Aorta (tissue), 5 donors: Measurements from ENCODE around the gene ATP1B3. TPM values are rescaled to one million over a fixed set of nuclear protein-coding genes. Genes with fewer than 3 reads are reported as not detected.

Experiments used
- ATAC-seq: fragments of 200-7000 bp; cut with Tn5 transposase; one replicate; pipeline ENCODE4 v1.9.1; 2022; ENCODE audit warnings: moderate library complexity; ENCODE audit not compliant: low FRiP score
- DNase-seq, 2 donors: peaks; one replicate each; pipeline ENCODE4 v3.0.0-alpha.2; 2020
- H3K27ac ChIP-seq, 2 donors: one replicate each; pipeline ENCODE4 v1.5.1; 2013; ENCODE audit warnings: low read length in 2 of 2, mild to moderate bottlenecking in 2 of 2, moderate library complexity in 2 of 2, control low read depth in 1 of 2, inconsistent platforms in 1 of 2, low read depth in 1 of 2
- H3K27me3 ChIP-seq, 2 donors: one replicate each; pipeline ENCODE4 v1.6.1; 2013; ENCODE audit warnings: control low read depth in 1 of 2, low read length in 1 of 2, mild to moderate bottlenecking in 1 of 2, moderate library complexity in 1 of 2; ENCODE audit not compliant: insufficient read depth in 2 of 2, control insufficient read depth in 1 of 2
- H3K36me3 ChIP-seq, 2 donors: one replicate each; pipeline ENCODE4 v1.6.1; 2013; ENCODE audit warnings: control low read depth in 1 of 2, low read length in 1 of 2, mild to moderate bottlenecking in 1 of 2; ENCODE audit not compliant: insufficient read depth in 2 of 2, control insufficient read depth in 1 of 2
- H3K4me1 ChIP-seq, 2 donors: one replicate each; pipeline ENCODE4 v1.6.1; 2013; ENCODE audit warnings: low read length in 2 of 2, control low read depth in 1 of 2, mild to moderate bottlenecking in 1 of 2, moderate library complexity in 1 of 2; ENCODE audit not compliant: insufficient read depth in 2 of 2, control insufficient read depth in 1 of 2
- H3K4me3 ChIP-seq, 2 donors: one replicate each; pipeline ENCODE4 v1.5.1; 2013; ENCODE audit warnings: low read length in 2 of 2, control low read depth in 1 of 2, mild to moderate bottlenecking in 1 of 2
- H3K9me3 ChIP-seq: one replicate; pipeline ENCODE4 v1.6.1; 2013; ENCODE audit warnings: mild to moderate bottlenecking, low read length; ENCODE audit not compliant: control insufficient read depth
- WGBS, 2 donors: extraction: QIAGEN DNeasy Blood & Tissue Kit; methylation state at CpG; one replicate each; pipeline ENCODE4 v1.1.7; 2013; 5-methylcytosine and 5-hydroxymethylcytosine counted together
- intact Hi-C, 2 donors: fragments of 100-400 bp; cut with DNase I; formaldehyde crosslinking; loops; one replicate each; pipeline versions ENCODE4 v1.14.2 to v1.15.0; 2022
- polyA plus RNA-seq, 2 donors: library from polyadenylated mRNA; stranded (reverse); fragments of 200-250 nt; gene quantifications; one replicate each; pipeline ENCODE4 v1.2.3, GENCODE V29; 2013
- total RNA-seq, 2 donors: library from RNA; stranded (reverse); fragmentation: NEBNext Ultra II Directional; extraction: Animal tissue kit (Norgen Biotek cat#: 25700); gene quantifications; one replicate each; pipeline ENCODE4 v1.2.1, GENCODE V29; 2021
- donor health status: healthy with polysubstance abuse.
- donor health status: Bipolar disorder and iron deficiency.
- donor health status: DM: no; HTN: no; CAD: no.
- donor health status: DM: no; HTN: no; CAD: no.
- donor health status: DM: yes; HTN: yes; CAD: no.

The ATP1B3 gene
- total and polyA plus RNA-seq, 4 donors, result 94.9 to 142 (median 127) TPM

DNA sequence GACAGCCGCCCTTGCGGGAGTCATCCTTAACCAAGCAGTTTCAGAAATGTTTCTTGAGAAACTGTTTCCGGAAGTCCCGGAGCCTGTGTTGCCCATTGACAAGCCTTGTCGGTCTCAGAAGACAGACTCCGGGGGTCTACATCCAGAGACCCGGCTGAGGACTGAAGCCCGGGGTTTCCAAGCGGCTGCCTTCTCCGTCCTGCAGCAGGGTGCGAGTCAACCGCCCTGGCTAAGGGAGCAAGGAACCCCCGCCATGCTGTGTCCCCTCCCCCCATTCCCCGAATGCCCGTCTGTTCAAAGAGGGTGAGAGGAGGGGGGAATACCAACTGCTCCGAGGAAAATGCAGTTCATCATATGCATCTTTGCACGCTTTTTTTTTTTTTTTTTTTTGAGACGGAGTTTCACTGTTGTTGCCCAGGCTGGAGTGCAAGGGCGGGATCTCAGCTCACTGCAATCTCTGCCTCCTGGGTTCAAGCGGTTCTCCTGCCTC is 61.6 kb downstream of the ATP1B3 start:
- intact Hi-C loops, result no loop called here
- WGBS, 2 donors, result 88 to 89% methylated on average over 18 to 20 of the region's 20 CpGs
- Histone ChIP-seq H3K36me3 (no peaks in the 10 kb centered on the region), H3K4me3 (no peak overlapping the region), H3K27ac (no peak overlapping the region), H3K4me1 (no peaks in the 10 kb centered on the region), H3K9me3 (no peaks in the 10 kb centered on the region), H3K27me3 (no peaks in the 10 kb centered on the region)
- peak in 1 of 2 donors; percentile 19 for DNase-seq
- no peak for ATAC-seq

DNA sequence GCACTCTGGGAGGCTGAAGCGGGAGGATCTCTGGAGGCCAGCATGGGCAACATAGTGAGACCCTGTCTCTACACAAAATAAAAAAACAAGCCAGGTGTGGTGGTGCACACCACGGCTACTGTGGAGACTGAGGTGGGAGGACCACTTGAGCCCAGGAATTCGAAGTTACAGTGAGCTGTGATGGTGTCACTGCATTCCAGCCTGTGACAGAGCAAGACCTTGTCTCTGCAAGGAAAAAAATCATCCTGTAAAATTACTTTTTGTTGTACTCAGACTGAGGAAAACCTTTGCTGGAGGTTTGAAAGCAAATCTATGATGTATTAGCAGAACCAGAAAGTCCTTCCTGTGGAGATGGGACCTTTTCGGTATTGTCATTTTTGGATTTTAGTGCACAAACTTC is 63.3 kb downstream of the ATP1B3 start:
- DNase-seq, result peak in 1 of 2 donors; percentile 10
- Histone ChIP-seq H3K4me3 (no peak overlapping the region), H3K36me3 (no peaks in the 10 kb centered on the region), H3K27me3 (no peaks in the 10 kb centered on the region), H3K27ac (no peak overlapping the region), H3K4me1 (no peaks in the 10 kb centered on the region), H3K9me3 (no peaks in the 10 kb centered on the region)
- 85 to 89% methylated on average over 4 of the region's 4 CpGs for WGBS, 2 donors
- ATAC-seq, result peak; percentile 41
- intact Hi-C loops, result no loop called here

DNA sequence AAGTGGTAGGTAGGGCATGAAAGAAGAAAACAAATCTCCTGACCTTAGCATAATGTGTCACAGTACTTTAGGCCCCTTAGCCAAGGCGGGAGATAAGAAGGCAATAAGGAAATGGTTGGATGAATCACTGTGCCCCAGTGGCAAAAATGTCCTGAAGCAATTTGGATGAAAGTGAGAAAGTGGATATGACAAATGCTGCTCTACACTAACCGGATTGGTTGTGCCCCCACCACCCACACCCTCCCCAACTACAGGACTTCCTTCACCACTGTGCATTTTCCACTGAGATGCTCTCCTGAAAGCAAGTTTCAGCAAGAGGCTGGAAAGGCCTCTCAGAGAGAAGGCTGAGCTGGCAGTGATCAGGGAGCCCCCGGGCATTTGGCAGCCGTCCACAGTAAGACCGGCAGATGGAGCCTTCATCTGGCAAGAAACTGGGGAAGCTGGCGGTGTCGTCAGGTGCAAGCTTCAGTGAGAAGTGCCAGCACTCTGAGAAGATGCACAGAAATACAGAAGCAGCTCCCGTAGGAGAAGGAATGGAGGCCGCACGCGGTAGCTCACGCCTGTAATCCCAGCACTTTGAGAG is 63.8 kb downstream of the ATP1B3 start:
- DNase-seq (peak in 1 of 2 donors; percentile 56), ATAC-seq (no peak)
- no peaks in the 10 kb centered on the region for H3K27me3 ChIP-seq
- no peak overlapping the region for H3K4me3 ChIP-seq
- H3K36me3 ChIP-seq, result no peaks in the 10 kb centered on the region
- H3K27ac ChIP-seq, result no peak overlapping the region
- intact Hi-C loops, result no loop called here
- 50 to 51% methylated on average over 12 of the region's 12 CpGs for WGBS, 2 donors
- no peaks in the 10 kb centered on the region for H3K9me3 ChIP-seq
- no peaks in the 10 kb centered on the region for H3K4me1 ChIP-seq

DNA sequence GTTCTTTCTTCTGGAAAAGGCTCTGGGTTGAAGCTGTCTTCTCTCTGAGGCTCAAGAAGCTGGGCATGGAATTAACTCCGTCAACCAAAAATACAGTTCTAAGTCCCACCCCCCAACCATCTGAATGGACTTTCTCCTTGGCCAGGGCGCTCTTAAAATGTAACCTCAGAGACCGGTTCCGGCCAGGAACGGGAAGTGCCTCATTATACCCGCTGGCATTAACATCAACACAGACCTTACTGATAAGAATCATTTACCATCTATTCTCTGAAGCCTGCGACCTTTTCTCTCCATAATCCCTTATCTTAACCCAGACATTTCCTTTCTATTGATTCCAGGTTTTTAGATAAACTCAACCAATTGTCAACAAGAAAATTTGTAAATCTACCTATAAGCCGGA is 64.7 kb downstream of the ATP1B3 start:
- peak; percentile 40 for ATAC-seq
- WGBS, 2 donors, result 73 to 77% methylated on average over 8 of the region's 8 CpGs
- Histone ChIP-seq H3K4me1 (no peaks in the 10 kb centered on the region), H3K27ac (no peak overlapping the region), H3K27me3 (no peaks in the 10 kb centered on the region), H3K4me3 (no peak overlapping the region), H3K36me3 (no peaks in the 10 kb centered on the region), H3K9me3 (no peaks in the 10 kb centered on the region)
- no peak for DNase-seq
- intact Hi-C loops, result no loop called here

DNA sequence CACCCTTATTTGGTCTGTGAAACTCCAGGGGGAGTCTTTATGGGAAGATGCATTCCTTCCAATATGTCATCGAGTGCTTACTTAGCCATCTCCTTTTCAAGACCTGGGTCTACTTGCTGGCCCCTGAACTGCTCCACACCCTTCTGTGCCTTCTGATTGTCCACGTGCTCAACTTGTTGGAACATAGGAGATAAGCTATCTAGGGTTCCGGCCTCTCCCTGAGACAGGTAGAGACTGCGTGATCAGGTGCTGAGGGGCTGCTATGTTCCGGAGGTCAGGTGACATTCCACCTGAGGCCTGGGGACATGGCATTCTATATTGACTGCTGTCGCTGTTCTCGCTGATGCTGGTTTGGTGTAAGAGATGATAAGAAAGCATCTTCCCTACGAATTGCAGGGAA is 65.6 kb downstream of the ATP1B3 start:
- Histone ChIP-seq H3K4me1 (no peaks in the 10 kb centered on the region), H3K27ac (no peak overlapping the region), H3K36me3 (no peaks in the 10 kb centered on the region), H3K27me3 (no peaks in the 10 kb centered on the region), H3K9me3 (no peaks in the 10 kb centered on the region), H3K4me3 (no peak overlapping the region)
- DNase-seq (peak in 1 of 2 donors; percentile 17), ATAC-seq (no peak)
- intact Hi-C loops, result no loop called here
- WGBS, 2 donors, result 94 to 97% methylated on average over 8 of the region's 8 CpGs

DNA sequence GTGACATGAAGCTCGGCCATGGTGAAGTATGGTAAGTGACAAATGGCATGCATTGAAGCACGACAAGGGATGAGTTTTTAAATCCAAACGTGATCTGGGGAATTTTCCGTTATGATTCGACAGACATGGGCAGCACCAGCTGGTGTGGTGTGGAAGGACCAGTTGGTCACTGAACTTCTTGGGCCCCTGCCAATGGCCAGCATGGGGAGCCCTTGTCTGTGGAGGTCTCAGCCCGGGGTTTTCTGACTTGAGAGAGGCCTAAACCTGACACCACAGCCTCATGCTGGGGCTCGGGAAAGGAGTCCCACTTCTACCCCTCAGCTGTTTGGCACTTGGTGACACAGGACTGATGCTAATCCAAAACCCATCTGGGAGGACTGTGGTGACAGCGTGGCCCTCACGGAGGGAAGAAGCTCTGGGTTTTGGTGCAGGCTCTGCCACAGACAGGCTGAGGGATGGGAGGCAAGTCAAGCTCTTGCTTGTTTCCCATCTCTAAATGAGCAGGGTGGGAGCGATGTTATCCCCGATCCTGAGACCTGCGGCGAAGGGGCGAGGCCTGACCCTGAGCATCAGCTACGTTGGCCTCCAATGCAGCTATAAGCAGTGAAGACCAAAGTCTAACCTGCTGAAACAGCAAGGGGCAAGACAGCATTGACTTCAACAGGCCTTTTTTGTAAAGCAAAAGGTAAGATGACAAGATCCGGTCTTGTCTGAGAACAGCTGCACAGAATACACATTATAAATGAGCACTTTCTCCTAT is 69.5 kb downstream of the ATP1B3 start:
- no peaks in the 10 kb centered on the region for H3K4me1 ChIP-seq
- no peaks in the 10 kb centered on the region for H3K36me3 ChIP-seq
- ATAC-seq, result no peak
- no peaks in the 10 kb centered on the region for H3K27me3 ChIP-seq
- intact Hi-C loops, result no loop called here
- 84 to 88% methylated on average over 16 of the region's 16 CpGs for WGBS, 2 donors
- DNase-seq, result peak in 1 of 2 donors; percentile 37
- H3K27ac ChIP-seq, result no peak overlapping the region
- no peak overlapping the region for H3K4me3 ChIP-seq
- no peaks in the 10 kb centered on the region for H3K9me3 ChIP-seq

DNA sequence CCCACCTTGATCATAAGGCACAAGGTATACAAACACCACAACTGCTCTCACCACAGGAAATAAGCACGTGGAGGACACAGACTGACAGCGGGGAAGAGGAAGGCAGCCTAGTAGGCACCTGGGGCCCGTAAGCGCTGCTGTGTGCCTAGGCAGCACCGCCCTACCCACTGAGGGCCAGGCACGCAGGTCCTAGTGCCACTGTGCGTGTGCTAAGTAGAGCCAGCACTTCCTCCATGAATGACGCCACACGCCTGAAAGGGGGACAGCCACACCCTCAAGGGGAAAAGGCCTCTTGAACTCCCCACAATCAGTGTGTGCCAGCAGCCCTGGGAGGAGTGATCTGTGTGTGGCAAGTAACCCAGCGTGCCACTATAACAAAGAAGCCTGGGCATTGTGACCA is 73.0 kb downstream of the ATP1B3 start:
- 95 to 97% methylated on average over 10 of the region's 10 CpGs for WGBS, 2 donors

DNA sequence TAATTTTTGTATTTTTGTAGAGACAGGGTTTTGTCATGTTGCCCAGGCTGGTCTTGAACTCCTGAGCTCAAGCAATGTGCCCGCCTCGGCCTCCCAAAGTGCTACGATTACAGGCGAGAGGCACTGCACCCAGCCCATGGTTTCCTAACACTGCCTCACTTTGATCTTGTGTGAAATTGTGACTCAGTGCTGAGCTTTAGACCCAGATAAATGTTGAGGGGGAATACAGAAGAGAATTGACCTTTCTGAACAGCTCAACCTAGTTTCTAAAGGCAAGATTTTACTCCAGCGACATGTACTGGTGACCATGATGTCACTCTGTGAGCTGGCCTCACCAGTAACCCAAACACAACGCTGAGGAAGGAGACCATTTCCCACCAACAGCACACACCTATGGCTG is 73.5 kb downstream of the ATP1B3 start:
- intact Hi-C loops, result no loop called here
- no peak for ATAC-seq
- WGBS, 2 donors, result 94 to 97% methylated on average over 6 of the region's 6 CpGs
- Histone ChIP-seq H3K27me3 (no peaks in the 10 kb centered on the region), H3K9me3 (no peaks in the 10 kb centered on the region), H3K4me3 (no peak overlapping the region), H3K27ac (no peak overlapping the region), H3K36me3 (peaks cover 0 to 2% of the 10 kb centered on the region in 2 donors), H3K4me1 (no peaks in the 10 kb centered on the region)
- no peak for DNase-seq

More for the DNA sequence above, 73.0 kb downstream of the ATP1B3 start:
- no peaks in the 10 kb centered on the region for H3K4me1 ChIP-seq
- H3K36me3 ChIP-seq, result peaks cover 0 to 2% of the 10 kb centered on the region in 2 donors
- no peaks in the 10 kb centered on the region for H3K27me3 ChIP-seq
- DNase-seq, result peak in 1 of 2 donors; percentile 23
- H3K27ac ChIP-seq, result no peak overlapping the region
- no peak for ATAC-seq
- no peaks in the 10 kb centered on the region for H3K9me3 ChIP-seq
- H3K4me3 ChIP-seq, result no peak overlapping the region
- intact Hi-C loops, result no loop called here
